Neural crest cell (in vitro differentiated cells): Measurements from ENCODE around the gene CES5A. TPM values are rescaled to one million over a fixed set of nuclear protein-coding genes. Genes with fewer than 3 reads are reported as not detected.

Experiments used
- DNase-seq: peaks from one replicate; pipeline ENCODE4 v3.0.0; 2021; ENCODE audit warnings: low read depth, mixed read lengths, low spot score
- H3K27ac Mint-ChIP-seq: one replicate; pipeline ENCODE4 v1.8.0; 2021; ENCODE audit warnings: mild to moderate bottlenecking, mixed read lengths; ENCODE audit not compliant: unreplicated experiment
- H3K27me3 Mint-ChIP-seq: 2 replicates; pipeline ENCODE4 v1.8.0; 2021; ENCODE audit warnings: low read depth, mild to moderate bottlenecking, mixed read lengths
- H3K36me3 Mint-ChIP-seq: 2 replicates; pipeline ENCODE4 v1.8.0; 2021; ENCODE audit warnings: low read depth, mild to moderate bottlenecking, mixed read lengths
- H3K4me1 Mint-ChIP-seq: 2 replicates; pipeline ENCODE4 v1.8.0; 2021; ENCODE audit warnings: mixed read lengths
- H3K4me3 Mint-ChIP-seq: one replicate; pipeline ENCODE4 v1.8.0; 2021; ENCODE audit warnings: mild to moderate bottlenecking, mixed read lengths
- H3K9me3 Mint-ChIP-seq: 2 replicates; pipeline ENCODE4 v1.8.0; 2021; ENCODE audit warnings: mixed read lengths
- total RNA-seq: library from RNA; stranded (reverse); gene quantifications from 2 replicates; pipeline ENCODE4 v1.2.1, GENCODE V29; 2021
- TF ChIP-seq, protein P1 (sequence below): fragments of 200-600 bp; sonication (generic); conservative IDR thresholded peaks from 2 replicates; pipeline ENCODE4 v1.5.0; 2021; ENCODE audit warnings: antibody characterized with exemption, mild to moderate bottlenecking

The CES5A gene
- total RNA-seq, 1 donor from 2014 or later = not detected

DNA sequence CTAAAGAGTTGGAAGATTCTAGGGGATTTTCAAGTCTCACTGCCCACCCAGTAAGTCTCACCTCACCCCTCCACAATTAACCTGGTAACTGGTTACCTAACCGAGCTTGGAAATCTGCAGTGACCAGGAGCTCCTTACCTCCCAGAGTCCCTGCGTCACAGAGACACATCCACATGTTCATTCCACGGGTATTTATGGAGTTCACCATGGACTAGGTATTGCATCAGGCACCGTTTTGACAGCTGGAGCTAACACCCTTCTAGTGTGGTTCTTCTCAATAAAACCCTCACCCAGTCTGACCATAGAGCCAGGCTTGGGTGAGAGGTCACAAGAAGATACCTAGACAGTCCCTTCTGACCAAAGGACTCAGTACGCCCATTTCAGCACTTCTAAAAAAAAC is 2.1 kb downstream of the CES5A start:
- H3K27ac Mint-ChIP-seq = no peak overlapping the region
- TF ChIP-seq, protein P1, sequence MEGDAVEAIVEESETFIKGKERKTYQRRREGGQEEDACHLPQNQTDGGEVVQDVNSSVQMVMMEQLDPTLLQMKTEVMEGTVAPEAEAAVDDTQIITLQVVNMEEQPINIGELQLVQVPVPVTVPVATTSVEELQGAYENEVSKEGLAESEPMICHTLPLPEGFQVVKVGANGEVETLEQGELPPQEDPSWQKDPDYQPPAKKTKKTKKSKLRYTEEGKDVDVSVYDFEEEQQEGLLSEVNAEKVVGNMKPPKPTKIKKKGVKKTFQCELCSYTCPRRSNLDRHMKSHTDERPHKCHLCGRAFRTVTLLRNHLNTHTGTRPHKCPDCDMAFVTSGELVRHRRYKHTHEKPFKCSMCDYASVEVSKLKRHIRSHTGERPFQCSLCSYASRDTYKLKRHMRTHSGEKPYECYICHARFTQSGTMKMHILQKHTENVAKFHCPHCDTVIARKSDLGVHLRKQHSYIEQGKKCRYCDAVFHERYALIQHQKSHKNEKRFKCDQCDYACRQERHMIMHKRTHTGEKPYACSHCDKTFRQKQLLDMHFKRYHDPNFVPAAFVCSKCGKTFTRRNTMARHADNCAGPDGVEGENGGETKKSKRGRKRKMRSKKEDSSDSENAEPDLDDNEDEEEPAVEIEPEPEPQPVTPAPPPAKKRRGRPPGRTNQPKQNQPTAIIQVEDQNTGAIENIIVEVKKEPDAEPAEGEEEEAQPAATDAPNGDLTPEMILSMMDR = no peak
- no peaks in the 10 kb centered on the region for H3K9me3 Mint-ChIP-seq
- H3K36me3 Mint-ChIP-seq = no peaks in the 10 kb centered on the region
- no peak for DNase-seq
- peaks cover 24% of the 10 kb centered on the region for H3K27me3 Mint-ChIP-seq
- H3K4me1 Mint-ChIP-seq = peaks cover 9% of the 10 kb centered on the region
- H3K4me3 Mint-ChIP-seq = no peak overlapping the region

DNA sequence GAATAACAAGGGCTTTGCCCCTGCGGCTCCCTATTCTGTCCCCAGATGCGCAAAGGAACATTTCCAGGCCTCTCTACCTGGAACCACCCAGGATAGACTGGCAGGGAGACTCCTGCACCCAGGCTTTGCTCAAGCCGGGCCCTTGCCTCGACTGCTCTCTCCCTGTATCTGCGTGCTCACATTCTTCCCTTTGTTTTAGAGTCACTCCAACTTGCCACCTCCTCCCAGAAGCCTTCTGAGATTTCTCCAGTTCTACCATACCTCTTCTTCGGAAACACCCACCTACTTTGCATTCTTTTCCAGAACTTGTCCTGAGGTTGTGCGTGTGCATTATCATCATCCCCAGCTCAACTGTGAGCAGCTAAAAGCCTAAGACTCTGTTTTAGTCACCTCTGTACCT is 3.0 kb downstream of the CES5A start:
- Mint-ChIP-seq H3K36me3 (no peaks in the 10 kb centered on the region), H3K27ac (no peak overlapping the region), H3K9me3 (no peaks in the 10 kb centered on the region), H3K4me3 (no peak overlapping the region), H3K4me1 (peaks cover 8% of the 10 kb centered on the region), H3K27me3 (peaks cover 22% of the 10 kb centered on the region)
- DNase-seq = no peak
- TF ChIP-seq, protein P1 = no peak

DNA sequence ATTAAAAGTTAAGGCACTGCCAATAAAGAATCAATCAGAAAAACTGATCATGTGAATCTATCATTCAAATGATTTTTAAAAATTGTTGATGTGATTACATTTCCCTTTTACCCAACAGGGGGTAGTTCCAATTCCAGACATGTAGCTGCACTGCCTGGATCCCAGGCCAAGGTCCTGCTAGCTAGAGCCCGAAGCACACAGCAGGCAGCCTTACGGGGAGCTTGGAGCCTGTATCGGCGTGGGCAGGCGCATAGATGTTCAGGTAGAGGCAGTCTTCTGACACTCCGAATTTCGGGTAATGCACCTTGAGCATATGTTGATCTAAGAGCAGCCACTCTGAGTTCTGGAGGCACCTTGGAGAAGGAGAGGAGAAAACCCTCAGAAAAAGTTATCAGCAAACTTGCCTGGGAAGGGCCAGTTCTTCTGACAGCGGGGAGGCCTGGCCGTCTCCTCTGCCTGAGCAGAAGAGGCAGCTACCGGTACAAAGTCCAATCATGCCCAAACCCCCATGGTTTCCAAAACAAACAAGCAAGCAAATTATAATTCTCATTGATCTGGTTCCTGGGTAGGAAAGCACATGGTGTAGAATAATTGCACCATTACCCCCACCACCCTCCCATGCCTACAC is 3.6 kb downstream of the CES5A start:
- DNase-seq = no peak
- H3K4me3 Mint-ChIP-seq = no peak overlapping the region
- no peaks in the 10 kb centered on the region for H3K36me3 Mint-ChIP-seq
- no peaks in the 10 kb centered on the region for H3K9me3 Mint-ChIP-seq
- peaks cover 20% of the 10 kb centered on the region for H3K27me3 Mint-ChIP-seq
- H3K4me1 Mint-ChIP-seq = peaks cover 2% of the 10 kb centered on the region
- no peak overlapping the region for H3K27ac Mint-ChIP-seq
- TF ChIP-seq, protein P1 = no peak

DNA sequence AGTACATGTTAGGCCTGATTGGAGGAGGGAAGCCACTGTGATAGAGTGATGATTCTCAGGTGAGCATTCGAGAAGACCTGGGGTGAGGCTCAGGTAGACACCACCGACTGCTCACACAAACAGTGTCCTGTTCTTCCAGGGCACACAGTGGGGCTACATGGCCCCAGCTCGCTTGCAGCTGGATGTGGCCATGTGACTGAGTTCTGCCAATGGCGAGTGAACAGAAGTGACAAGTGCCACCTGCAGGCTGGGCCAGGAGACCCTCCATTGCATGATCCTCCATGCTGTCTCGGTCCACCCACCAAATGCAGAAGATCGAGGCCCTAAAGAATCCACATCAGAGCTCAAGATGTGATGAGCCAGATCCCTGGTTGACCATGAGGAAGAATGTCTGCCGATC is 6.2 kb downstream of the CES5A start:
- Mint-ChIP-seq H3K36me3 (no peaks in the 10 kb centered on the region), H3K27me3 (peaks cover 8% of the 10 kb centered on the region), H3K4me1 (no peaks in the 10 kb centered on the region), H3K27ac (no peak overlapping the region), H3K9me3 (no peaks in the 10 kb centered on the region), H3K4me3 (no peak overlapping the region)
- DNase-seq = no peak
- TF ChIP-seq, protein P1 = no peak

DNA sequence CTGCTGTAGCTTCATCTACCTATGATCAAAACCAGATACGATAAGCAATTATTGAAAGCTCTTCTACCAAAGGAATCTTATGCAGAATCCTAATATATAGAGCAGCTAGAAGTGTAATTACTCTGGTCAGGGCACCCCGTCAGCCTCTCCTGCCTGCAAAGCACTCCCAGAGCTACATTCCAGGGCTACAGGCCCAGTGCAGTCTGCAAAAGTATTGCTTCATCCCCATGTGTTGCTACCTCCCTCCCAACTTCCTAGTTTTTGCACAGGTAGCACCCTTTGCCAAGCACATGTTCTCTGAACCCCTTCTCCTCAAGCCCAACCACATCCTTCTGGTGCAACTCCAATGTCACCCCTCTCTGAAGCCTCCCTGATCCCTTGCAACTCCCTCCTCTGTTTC is 7.0 kb downstream of the CES5A start:
- TF ChIP-seq, protein P1 = no peak
- H3K36me3 Mint-ChIP-seq = no peaks in the 10 kb centered on the region
- DNase-seq = no peak
- no peak overlapping the region for H3K27ac Mint-ChIP-seq
- H3K4me1 Mint-ChIP-seq = no peaks in the 10 kb centered on the region
- no peaks in the 10 kb centered on the region for H3K9me3 Mint-ChIP-seq
- peaks cover 10% of the 10 kb centered on the region for H3K27me3 Mint-ChIP-seq
- no peak overlapping the region for H3K4me3 Mint-ChIP-seq
